Measurements from ENCODE around the gene DTX2.
"Not testable (repeated sequence)": the region's sequence is repeated elsewhere in the genome, so short reads cannot be mapped to it uniquely, and the experiment has no call there.

Gene DTX2

DNA sequence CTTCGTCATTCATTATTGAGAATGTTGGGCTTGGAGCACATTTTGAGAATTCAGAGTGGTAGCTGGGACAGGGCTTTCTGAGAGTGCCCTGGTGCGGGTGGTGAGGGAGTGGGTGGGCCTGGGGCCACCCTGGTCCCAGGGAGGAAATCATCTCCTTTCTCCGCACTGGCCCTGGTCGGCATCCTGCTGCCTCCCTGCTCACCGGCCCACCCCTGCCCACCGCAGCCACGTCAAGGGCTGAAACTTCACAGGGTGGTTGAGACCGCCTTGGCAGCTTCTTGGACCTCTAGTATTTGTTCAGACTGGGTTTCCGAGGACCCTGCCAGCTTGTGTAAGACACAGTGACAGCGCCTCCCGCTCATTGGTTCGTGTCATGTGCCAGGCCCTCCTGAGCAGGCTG, 22.9 kb downstream of the DTX2 start:
- not testable (repeated sequence) for DNase-seq (ENCODE audit: extremely low spot score, insufficient read length, low read depth); FAIRE-seq

DNA sequence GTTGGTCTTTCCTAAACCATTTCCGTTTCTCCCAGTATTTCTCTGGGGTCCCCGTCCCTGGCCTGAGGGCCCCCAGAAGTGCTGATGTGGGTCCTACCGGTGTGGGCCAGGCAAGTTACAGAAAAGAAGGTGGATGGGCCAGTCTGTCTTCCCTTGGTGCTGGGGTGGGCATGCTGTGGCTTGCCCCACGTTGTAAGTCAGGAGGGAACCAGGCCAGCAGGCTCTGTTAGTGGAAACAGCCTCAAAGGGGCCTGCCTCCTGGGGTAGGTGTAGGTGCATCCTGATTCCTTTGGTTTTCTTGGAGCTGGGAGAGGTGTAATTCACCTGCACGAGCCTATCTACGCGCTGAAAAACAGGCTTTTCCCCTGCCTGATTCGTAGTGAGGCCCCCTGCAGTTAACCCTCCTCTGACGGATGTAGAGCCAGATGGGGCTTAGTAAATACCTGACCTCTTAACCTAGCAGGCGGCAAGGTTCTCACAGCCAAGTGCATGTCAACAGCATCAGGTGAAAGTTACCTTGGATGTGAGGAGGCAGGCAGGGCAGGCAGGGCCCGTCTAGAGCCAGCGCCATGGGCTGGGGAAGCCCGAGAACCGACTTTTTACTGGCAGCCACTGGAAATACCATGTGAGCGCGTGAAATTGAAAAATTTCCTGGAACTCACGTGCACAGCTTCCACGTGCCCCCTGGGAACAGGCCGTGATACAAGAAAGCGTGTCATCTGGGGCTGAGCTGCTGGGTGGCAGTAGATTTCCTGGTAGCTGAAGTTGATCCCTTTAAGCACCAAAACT, 24.5 kb downstream of the DTX2 start:
- not testable (repeated sequence) for DNase-seq (ENCODE audit: extremely low spot score, insufficient read length, low read depth)
- FAIRE-seq = peak; percentile 18

DNA sequence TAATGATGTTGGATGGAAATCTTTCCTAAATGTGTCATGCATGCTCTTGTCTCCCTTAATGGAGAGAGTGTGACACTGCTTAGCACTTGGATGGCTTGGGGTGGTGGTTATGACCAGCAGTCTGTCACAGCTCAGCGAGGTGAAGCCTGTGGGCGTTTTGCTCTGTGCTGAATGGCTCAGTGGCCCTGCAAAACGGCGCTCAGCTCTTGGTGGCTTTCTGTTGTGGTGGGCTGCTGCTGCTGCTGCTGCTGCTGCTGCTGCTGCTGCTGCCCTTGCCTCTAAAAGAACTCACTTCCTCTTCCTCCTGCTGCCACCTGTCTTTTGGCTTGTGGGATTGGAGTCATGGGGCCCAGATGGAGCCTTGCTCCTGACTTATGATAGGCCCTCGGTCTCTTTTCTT, 25.1 kb downstream of the DTX2 start:
- DNase-seq (ENCODE audit: extremely low spot score, insufficient read length, low read depth) = not testable (repeated sequence)
- peak; percentile 96 for FAIRE-seq

- not testable (repeated sequence) for FAIRE-seq; DNase-seq (ENCODE audit: extremely low spot score, insufficient read length, low read depth)
Measured at GRCh38 chr7:76487969-76488368, 26.5 kb downstream of the DTX2 start.

DNA sequence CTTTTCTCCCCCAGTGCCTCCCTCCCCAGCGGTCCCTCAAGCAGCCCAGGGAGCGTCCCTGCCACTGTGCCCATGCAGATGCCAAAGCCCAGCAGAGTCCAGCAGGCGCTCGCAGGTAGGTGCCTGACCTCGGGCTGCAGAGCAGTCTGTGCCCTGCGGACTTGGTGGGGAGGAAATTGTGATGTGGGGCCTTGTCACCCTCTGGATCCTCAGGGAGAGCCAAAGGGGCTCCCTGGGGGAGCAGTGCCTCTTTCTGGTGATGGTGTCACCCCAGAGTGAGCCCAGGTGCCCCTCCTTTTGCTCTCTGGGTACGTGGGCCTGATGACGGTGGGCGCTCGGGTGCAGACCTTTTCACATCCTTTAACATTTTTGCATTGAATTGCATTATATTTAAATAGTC, 30.6 kb downstream of the DTX2 start:
- DNase-seq (ENCODE audit: extremely low spot score, insufficient read length, low read depth); FAIRE-seq: not testable (repeated sequence)

GRCh38 chr7:76495717-76496116, 34.2 kb downstream of the DTX2 start:
- FAIRE-seq; DNase-seq (ENCODE audit: extremely low spot score, insufficient read length, low read depth): not testable (repeated sequence)

DNA sequence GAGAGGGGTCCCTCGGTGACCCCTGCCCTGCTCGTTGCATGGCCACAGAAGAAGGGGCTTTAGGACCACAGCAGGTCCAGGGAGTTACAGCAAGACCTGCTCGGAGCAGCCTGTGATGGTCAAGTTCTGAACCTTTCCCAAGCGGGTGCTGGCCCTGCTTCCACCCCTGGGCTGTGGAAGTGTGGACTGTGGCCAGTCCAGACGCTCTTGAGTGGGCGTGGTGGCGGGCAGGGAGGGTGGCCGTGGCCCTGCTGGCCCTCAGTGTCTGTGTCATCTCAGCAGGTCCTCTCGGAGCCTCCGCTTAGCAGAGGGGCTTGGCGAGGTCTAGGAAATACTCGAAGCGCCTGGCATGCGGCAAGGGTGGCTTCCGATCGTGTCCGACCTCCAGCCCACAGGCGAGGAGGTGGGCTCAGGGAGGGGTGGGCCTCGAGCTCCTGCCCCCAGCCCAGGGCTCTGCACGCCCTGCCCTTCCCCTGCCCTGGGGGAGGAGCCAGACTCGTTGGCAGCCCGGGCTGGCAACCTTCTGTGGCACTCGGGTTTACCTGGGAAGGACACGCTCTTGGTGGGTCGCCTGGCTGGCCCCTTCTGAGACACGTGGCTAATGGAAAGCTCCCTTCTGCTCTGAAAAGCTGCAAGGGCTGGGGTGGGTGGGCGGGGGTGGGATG, 36.5 kb downstream of the DTX2 start:
- not testable (repeated sequence) for FAIRE-seq; DNase-seq (ENCODE audit: extremely low spot score, insufficient read length, low read depth)

- FAIRE-seq = not testable (repeated sequence)
Measured at GRCh38 chr7:76498583-76499200, 37.2 kb downstream of the DTX2 start.

GRCh38 chr7:76499201-76499923, 37.9 kb downstream of the DTX2 start:
- not testable (repeated sequence) for DNase-seq (ENCODE audit: extremely low spot score, insufficient read length, low read depth); FAIRE-seq

More at GRCh38 chr7:76498583-76499200, 37.2 kb downstream of the DTX2 start:
- DNase-seq (ENCODE audit: extremely low spot score, insufficient read length, low read depth) = not testable (repeated sequence)

- not testable (repeated sequence) for FAIRE-seq; DNase-seq (ENCODE audit: extremely low spot score, insufficient read length, low read depth)
Measured at GRCh38 chr7:76499924-76500241, 38.4 kb downstream of the DTX2 start.

DNA sequence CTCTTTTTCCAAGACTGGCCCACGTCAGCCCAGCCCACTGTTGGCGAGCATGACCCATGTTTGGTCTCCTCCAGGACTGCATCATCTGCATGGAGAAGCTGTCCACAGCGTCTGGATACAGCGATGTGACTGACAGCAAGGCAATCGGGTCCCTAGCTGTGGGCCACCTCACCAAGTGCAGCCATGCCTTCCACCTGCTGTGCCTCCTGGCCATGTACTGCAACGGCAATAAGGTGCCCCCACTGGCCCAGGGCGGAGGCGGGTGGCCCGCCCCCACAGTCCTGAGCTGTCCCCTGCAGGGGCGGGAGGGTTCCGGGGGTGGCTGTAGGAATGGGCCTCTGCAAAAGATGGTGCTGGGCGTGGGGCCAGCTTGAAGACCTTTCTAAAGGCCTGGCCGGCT, 40.7 kb downstream of the DTX2 start:
- FAIRE-seq; DNase-seq (ENCODE audit: extremely low spot score, insufficient read length, low read depth): not testable (repeated sequence)

DNA sequence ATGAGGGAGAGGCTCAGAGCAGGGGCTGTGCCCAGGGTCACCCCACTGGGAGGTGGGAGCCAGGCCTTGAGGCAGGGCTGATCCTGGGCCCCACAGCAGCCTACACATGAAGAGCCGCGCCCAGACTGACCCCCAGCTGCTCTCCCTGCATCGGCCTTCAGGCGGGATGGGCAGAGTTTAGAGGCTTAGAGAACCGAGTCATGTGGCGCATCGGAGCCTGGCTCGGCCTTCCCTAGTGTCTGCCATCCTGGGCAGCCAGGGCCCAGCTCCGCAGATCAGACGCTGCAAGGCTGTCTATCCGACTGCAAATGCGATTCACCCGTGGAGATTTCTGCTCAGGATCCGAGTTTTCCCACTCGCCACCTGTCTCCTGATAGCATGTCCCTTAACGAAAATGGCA, 41.3 kb downstream of the DTX2 start:
- not testable (repeated sequence) for FAIRE-seq; DNase-seq (ENCODE audit: extremely low spot score, insufficient read length, low read depth)

GRCh38 chr7:76503244-76503643, 41.7 kb downstream of the DTX2 start:
- not testable (repeated sequence) for FAIRE-seq; DNase-seq (ENCODE audit: extremely low spot score, insufficient read length, low read depth)

DNA sequence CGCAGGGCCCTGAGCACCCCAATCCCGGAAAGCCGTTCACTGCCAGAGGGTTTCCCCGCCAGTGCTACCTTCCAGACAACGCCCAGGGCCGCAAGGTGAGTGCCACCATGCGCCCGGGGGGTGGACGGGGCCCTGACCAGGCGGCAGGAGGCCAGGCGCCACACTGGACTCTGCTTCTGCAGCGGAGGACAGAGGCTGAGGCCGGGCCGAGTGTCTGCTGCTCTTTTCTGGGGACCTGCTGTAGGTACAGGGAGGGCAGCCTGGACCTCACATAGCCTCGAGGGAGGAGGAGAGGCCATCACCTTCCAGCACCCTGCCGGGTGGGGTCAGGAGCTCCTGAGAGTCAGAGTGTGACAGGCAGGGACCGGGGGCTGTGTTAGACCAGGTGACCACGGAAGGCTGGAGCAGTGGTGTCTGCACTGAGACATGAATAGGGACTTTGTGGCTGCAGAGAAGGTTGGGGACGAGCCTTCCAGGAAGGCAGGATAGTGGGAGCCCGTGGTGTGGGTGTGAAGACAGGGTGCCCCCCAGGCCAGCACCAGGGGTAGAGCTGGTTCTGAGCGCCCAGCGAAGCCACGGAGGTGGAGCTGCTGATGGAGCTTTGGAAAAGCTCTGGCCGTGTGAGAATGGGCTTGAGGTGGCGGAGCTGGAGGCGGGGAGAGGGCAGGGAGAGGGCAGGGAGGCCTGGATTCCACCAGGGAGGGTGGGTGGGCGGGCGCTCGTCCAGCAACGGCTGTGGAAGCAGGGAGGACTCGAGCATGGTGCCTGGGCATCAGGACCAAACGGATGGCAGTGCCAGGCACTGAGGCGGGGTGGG, 43.0 kb downstream of the DTX2 start:
- DNase-seq (ENCODE audit: extremely low spot score, insufficient read length, low read depth); FAIRE-seq: not testable (repeated sequence)

DNA sequence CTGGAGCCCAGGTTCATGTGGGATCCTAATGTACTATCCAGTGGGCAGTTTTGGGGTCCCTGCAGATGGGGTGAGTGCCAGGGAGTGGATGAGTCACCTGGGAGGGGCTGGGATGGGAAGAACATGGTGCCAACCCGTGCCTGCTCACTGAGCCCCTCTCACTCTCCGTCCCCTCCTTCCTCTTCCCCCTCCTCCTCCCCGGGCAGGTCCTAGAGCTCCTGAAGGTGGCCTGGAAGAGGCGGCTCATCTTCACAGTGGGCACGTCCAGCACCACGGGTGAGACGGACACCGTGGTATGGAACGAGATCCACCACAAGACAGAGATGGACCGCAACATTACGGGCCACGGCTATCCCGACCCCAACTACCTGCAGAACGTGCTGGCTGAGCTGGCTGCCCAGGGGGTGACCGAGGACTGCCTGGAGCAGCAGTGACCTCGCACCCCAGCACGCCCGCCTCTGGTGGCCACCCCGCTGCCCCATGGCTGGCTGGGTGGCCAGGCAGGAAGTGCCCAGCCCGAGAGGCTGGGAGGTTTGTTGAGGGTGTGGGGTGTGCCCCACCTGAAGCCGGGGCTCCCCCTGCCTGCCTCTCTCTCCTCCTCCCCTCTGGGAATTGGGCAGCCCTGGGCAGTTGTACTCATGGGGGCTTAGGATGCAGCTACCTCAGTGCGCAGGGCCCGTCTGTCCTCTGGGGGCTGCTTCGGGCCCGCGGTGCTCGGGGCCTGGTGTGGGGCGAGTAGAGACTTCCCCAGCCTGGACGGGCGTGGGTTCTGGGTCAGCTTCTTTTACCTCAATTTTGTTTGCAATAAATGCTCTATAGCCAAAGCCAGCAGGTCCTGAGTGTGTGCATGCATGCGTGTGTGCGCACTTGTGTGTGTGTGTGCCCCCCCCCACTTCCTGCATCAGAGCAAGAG, 43.9 kb downstream of the DTX2 start:
- FAIRE-seq = no peak
- no peak for DNase-seq (ENCODE audit: extremely low spot score, insufficient read length, low read depth)

- DNase-seq (ENCODE audit: extremely low spot score, insufficient read length, low read depth) (no peak), FAIRE-seq (no peak)
Measured at GRCh38 chr7:76506081-76506440, 44.6 kb downstream of the DTX2 start.

DNA sequence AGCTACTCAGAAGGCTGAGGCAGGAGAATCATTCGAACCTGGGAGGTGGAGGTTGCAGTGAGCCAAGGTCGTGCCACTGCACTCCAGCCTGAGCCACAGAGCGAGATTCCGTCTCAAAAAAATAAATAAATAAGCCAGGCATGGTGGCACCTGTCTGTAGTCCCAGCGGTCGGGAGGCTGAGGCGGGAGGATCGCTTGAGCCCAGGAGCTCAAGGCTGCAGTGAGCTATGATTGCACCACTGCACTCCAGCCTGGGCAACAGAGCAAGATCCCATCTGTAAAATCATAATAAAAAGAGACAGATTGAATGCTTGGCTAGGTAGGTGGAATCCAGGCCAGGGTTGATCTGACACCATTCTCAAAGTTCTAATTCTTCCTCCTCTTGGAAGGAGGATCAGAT, 45.1 kb downstream of the DTX2 start:
- DNase-seq (ENCODE audit: extremely low spot score, insufficient read length, low read depth); FAIRE-seq: not testable (repeated sequence)

DNA sequence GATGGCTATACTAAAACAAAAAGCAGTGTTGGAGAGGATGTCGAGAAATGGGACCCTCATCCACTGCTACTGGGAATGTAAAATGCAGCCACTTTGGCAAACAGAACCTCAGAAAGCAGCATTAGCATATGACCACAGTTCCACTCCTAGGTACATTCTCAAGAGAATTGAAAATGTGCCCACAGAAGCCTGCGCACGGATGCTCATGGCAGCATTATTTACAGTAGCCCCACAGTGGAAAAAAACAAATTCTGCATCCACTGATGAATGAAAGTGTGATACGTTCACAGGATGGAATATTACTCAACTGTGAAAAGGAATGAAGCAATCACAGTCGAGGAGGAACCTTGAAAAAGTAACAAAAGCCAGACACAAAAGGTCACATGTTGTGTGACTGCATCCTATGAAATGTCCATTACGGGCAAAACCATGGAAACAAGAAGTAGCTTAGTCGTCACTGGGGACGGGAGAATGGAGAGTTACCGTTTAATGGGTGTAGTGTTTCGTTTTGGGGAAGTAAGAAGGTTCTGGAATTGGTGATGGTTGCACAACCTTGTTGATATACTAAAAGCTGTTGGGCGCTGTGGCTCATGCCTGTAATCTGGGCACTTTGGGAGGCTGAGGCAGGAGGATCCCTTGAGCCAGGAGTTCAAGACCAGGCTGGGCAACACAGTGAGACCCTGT, 46.4 kb downstream of the DTX2 start:
- FAIRE-seq = no peak
- no peak for DNase-seq (ENCODE audit: extremely low spot score, insufficient read length, low read depth)

Data from GM18507 (cell line).